ENCODE results near the gene PRKAR1B. TPM values are rescaled to one million over a fixed set of nuclear protein-coding genes. Genes with fewer than 3 reads are reported as not detected.

The PRKAR1B gene
- total RNA-seq, 1 donor from 2014 or later = 14.2 TPM

GRCh38 chr7:670501-671390, 56.3 kb downstream of the PRKAR1B start:
- Histone ChIP-seq H3K4me3 (no peak overlapping the region), H3K4me1 (peaks cover 35% of the 10 kb centered on the region), H3K27ac (replicated peaks) (no peak overlapping the region), H3K36me3 (no peaks in the 10 kb centered on the region), H3K9me3 (replicated peaks) (no peaks in the 10 kb centered on the region), H3K27me3 (ENCODE audit: low read depth) (no peaks in the 10 kb centered on the region)
- no peak for TF ChIP-seq CTCF (IDR thresholded peaks at IDR 0.05; ENCODE audit: borderline replicate concordance)
- intact Hi-C loops (cut with micrococcal nuclease) = no loop called here
- DNase-seq = no peak

GRCh38 chr7:668958-669357, 58.1 kb downstream of the PRKAR1B start:
- Histone ChIP-seq H3K27ac (replicated peaks) (peak overlapping the region; percentile 77), H3K27me3 (ENCODE audit: low read depth) (no peaks in the 10 kb centered on the region), H3K4me1 (peaks cover 44% of the 10 kb centered on the region), H3K9me3 (replicated peaks) (no peaks in the 10 kb centered on the region), H3K4me3 (no peak overlapping the region), H3K36me3 (no peaks in the 10 kb centered on the region)
- intact Hi-C loops (cut with micrococcal nuclease) = no loop called here
- no peak for TF ChIP-seq CTCF (IDR thresholded peaks at IDR 0.05; ENCODE audit: borderline replicate concordance)
- DNase-seq = no peak

GRCh38 chr7:668139-668931, 58.7 kb downstream of the PRKAR1B start:
- H3K27ac ChIP-seq (replicated peaks) = peak overlapping the region; percentile 77

GRCh38 chr7:666454-667292, 60.4 kb downstream of the PRKAR1B start:
- Histone ChIP-seq H3K36me3 (no peaks in the 10 kb centered on the region), H3K27me3 (ENCODE audit: low read depth) (no peaks in the 10 kb centered on the region), H3K9me3 (replicated peaks) (no peaks in the 10 kb centered on the region), H3K4me3 (no peak overlapping the region), H3K4me1 (peaks cover 55% of the 10 kb centered on the region), H3K27ac (replicated peaks) (peak overlapping the region; percentile 84)
- DNase-seq = no peak
- intact Hi-C loops (cut with micrococcal nuclease) = no loop called here
- no peak for TF ChIP-seq CTCF (IDR thresholded peaks at IDR 0.05; ENCODE audit: borderline replicate concordance)

More at GRCh38 chr7:668139-668931, 58.7 kb downstream of the PRKAR1B start:
- Histone ChIP-seq H3K27me3 (ENCODE audit: low read depth) (no peaks in the 10 kb centered on the region), H3K4me3 (peak overlapping the region; percentile 12), H3K36me3 (no peaks in the 10 kb centered on the region), H3K9me3 (replicated peaks) (no peaks in the 10 kb centered on the region), H3K4me1 (peaks cover 51% of the 10 kb centered on the region)
- DNase-seq = no peak
- TF ChIP-seq CTCF (IDR thresholded peaks at IDR 0.05; ENCODE audit: borderline replicate concordance) = no peak
- intact Hi-C loops (cut with micrococcal nuclease) = no loop called here

Measured in left ventricle myocardium inferior (tissue), 1 donor.